HCT116 (cell line): ENCODE data around the gene DOCK4. TPM values are rescaled to one million over a fixed set of nuclear protein-coding genes. Genes with fewer than 3 reads are reported as not detected.

Source experiments
- ATAC-seq: fragments of 200-7000 bp; cut with Tn5 transposase; 2 replicates; pipeline ENCODE4 v1.9.1; 2020; ENCODE audit warnings: mild to moderate bottlenecking, moderate library complexity
- BruUV-seq: library from RNA; stranded (reverse); fragments of 400-500 nt; replicated peaks from 2 replicates; lab custom pipeline; 2021; lab: Mats Ljungman, UMichigan
- CTCF ChIA-PET: fragments of 300-600 bp; sonication (Branson Sonifier 250); formaldehyde crosslinking; loops from one replicate; lab custom pipeline; 2021; ENCODE audit warnings: antibody characterized with exemption; lab: Charles Lee
- POLR2A ChIA-PET: fragments of 300-600, 350-600 bp; sonication (Branson Sonifier 250); formaldehyde crosslinking; loops from one replicate; lab custom pipeline; 2021; ENCODE audit warnings: antibody characterized with exemption; lab: Charles Lee
- RAD21 ChIA-PET, 2 experiments: fragments of 300-600 bp; sonication (Branson Sonifier 250); formaldehyde crosslinking; loops; one replicate each; lab custom pipeline; 2023; ENCODE audit warnings: low total read pairs in 2 of 2; ENCODE audit not compliant: uncharacterized antibody in 2 of 2, unreplicated experiment in 2 of 2, low non-redundant PET in 1 of 2; lab: Charles Lee
- DNase-seq: peaks from one replicate; pipeline ENCODE4 v3.0.0-alpha.2; 2010; ENCODE audit warnings: low read depth, low spot score
- H2AFZ ChIP-seq: fragments of 200-600 bp; shearing (Covaris generic), sonication (generic); 2 replicates; pipeline ENCODE4 v1.6.1; 2017; ENCODE audit warnings: low read depth, mixed run types, mixed read lengths, antibody characterized with exemption, low read length; ENCODE audit not compliant: poor library complexity, severe bottlenecking
- H3K27ac ChIP-seq: 2 replicates; pipeline ENCODE4 v1.5.1; 2012; ENCODE audit warnings: low read depth, low read length
- H3K27me3 ChIP-seq: fragments of 200-600 bp; sonication (generic); 2 replicates; pipeline ENCODE4 v1.6.1; 2016; ENCODE audit warnings: mixed run types, low read length, mixed read lengths; ENCODE audit not compliant: insufficient read depth
- H3K36me3 ChIP-seq, 2 experiments: fragments of 200-500 bp in 1 of 2; fragments of 200-600 bp in 1 of 2; sonication (Bioruptor generic) in 1 of 2; sonication (generic) in 1 of 2; 2 replicates each; pipeline versions ENCODE4 v1.5.1 to v1.6.1; 2014 to 2016; ENCODE audit warnings: low read length in 2 of 2, inconsistent platforms in 1 of 2, mixed read lengths in 1 of 2, mixed run types in 1 of 2; ENCODE audit not compliant: insufficient read depth in 2 of 2, control insufficient read depth in 1 of 2
- H3K4me1 ChIP-seq, 2 experiments: fragments of 200-600 bp in 1 of 2; sonication (generic) in 1 of 2; 2 replicates each; pipeline versions ENCODE4 v1.5.1 to v1.6.1; 2012 to 2017; ENCODE audit warnings: low read length in 2 of 2, inconsistent platforms in 1 of 2, mild to moderate bottlenecking in 1 of 2, mixed read lengths in 1 of 2, mixed run types in 1 of 2, moderate library complexity in 1 of 2; ENCODE audit not compliant: insufficient read depth in 2 of 2, control insufficient read depth in 1 of 2
- H3K4me2 ChIP-seq: fragments of 200-600 bp; sonication (generic); 2 replicates; pipeline ENCODE4 v1.6.1; 2017; ENCODE audit warnings: mixed run types, low read length, mixed read lengths
- H3K4me3 ChIP-seq, 2 experiments: fragments of 200-600 bp in 1 of 2; sonication (generic) in 1 of 2; replicated peaks in 1 of 2; 2 replicates each; pipeline ENCODE4 v1.5.1; 2011 to 2016; ENCODE audit warnings: low read length in 2 of 2, control low read depth in 1 of 2, low read depth in 1 of 2, mild to moderate bottlenecking in 1 of 2, mixed read lengths in 1 of 2, mixed run types in 1 of 2
- H3K79me2 ChIP-seq: fragments of 200-600 bp; sonication (generic); 2 replicates; pipeline ENCODE4 v1.6.1; 2017; ENCODE audit warnings: mild to moderate bottlenecking, mixed run types, low read length, moderate library complexity, mixed read lengths; ENCODE audit not compliant: insufficient read depth
- H3K9ac ChIP-seq: fragments of 200-600 bp; sonication (generic); 2 replicates; pipeline ENCODE4 v1.6.1; 2016; ENCODE audit warnings: low read length, mixed read lengths
- H3K9me2 ChIP-seq: fragments of 200-600 bp; sonication (generic), shearing (Covaris generic); 2 replicates; pipeline ENCODE4 v1.6.1; 2017; ENCODE audit warnings: mixed run types, mild to moderate bottlenecking, moderate library complexity; ENCODE audit not compliant: insufficient read depth
- H3K9me3 ChIP-seq, 2 experiments: fragments of 200-500 bp in 1 of 2; fragments of 200-600 bp in 1 of 2; sonication (Bioruptor generic) in 1 of 2; sonication (generic) in 1 of 2; 2 replicates each; pipeline ENCODE4 v1.6.1; 2014 to 2017; ENCODE audit warnings: low read length in 2 of 2, mixed read lengths in 2 of 2, inconsistent platforms in 1 of 2, low read depth in 1 of 2, mild to moderate bottlenecking in 1 of 2, mixed run types in 1 of 2, moderate library complexity in 1 of 2; ENCODE audit not compliant: control insufficient read depth in 1 of 2, insufficient read depth in 1 of 2
- H4K20me1 ChIP-seq: fragments of 200-600 bp; sonication (generic), shearing (Covaris generic); 2 replicates; pipeline ENCODE4 v1.6.1; 2017; ENCODE audit warnings: mixed run types, mild to moderate bottlenecking, moderate library complexity; ENCODE audit not compliant: insufficient read depth
- ELF1 ChIP-seq: IDR thresholded peaks from 2 replicates; pipeline ENCODE4 v1.6.1; 2012; ENCODE audit warnings: low read depth, borderline replicate concordance
- EZH2phosphoT487 ChIP-seq: fragments of 200-600 bp; IDR thresholded peaks from 2 replicates; pipeline ENCODE4 v1.6.1; 2018; ENCODE audit warnings: antibody characterized with exemption, borderline replicate concordance
- POLR2A ChIP-seq: IDR thresholded peaks from 2 replicates; pipeline ENCODE4 v1.7.0; 2011; ENCODE audit warnings: borderline replicate concordance; ENCODE audit not compliant: insufficient read depth, insufficient read length; ENCODE audit errors: extremely low read depth
- ZBTB33 ChIP-seq: IDR thresholded peaks from 2 replicates; pipeline ENCODE4 v1.6.1; 2011; ENCODE audit warnings: mild to moderate bottlenecking, low read length, moderate library complexity; ENCODE audit not compliant: insufficient replicate concordance; ENCODE audit errors: extremely low read depth
- ZFX ChIP-seq: fragments of 450-650 bp; IDR thresholded peaks from 2 replicates; pipeline ENCODE4 v1.6.1; 2017
- intact Hi-C: fragments of 100-400 bp; cut with micrococcal nuclease; formaldehyde crosslinking; loops from 2 replicates; pipeline ENCODE4 v1.10.0; 2022
- total RNA-seq: library from RNA; stranded (reverse); gene quantifications from one replicate; pipeline ENCODE4 v1.2.1, GENCODE V29; 2021; ENCODE audit not compliant: unreplicated experiment
- TF ChIP-seq, protein P1 (sequence below), 3 experiments: fragments of 200-600 bp in 1 of 3; sonication (generic) in 1 of 3; IDR thresholded peaks in 2 of 3; conservative IDR thresholded peaks in 1 of 3; 2 replicates each; pipeline ENCODE4 v1.5.1; 2012 to 2017; ENCODE audit warnings: low read depth in 2 of 3, low read length in 2 of 3, antibody characterized with exemption in 1 of 3, borderline replicate concordance in 1 of 3, control low read depth in 1 of 3, mild to moderate bottlenecking in 1 of 3, mixed read lengths in 1 of 3, mixed run types in 1 of 3, moderate library complexity in 1 of 3; ENCODE audit not compliant: insufficient read depth in 1 of 3
- TF ChIP-seq, protein P2 (sequence below): IDR thresholded peaks from 2 replicates; pipeline ENCODE4 v1.6.1; 2012

The DOCK4 gene
- total RNA-seq, 1 experiment from 2014 or later = 2.2 TPM

GRCh38 chr7:111740942-111741341, 465.3 kb downstream of the DOCK4 start (continued):
- TF ChIP-seq, protein P1, sequence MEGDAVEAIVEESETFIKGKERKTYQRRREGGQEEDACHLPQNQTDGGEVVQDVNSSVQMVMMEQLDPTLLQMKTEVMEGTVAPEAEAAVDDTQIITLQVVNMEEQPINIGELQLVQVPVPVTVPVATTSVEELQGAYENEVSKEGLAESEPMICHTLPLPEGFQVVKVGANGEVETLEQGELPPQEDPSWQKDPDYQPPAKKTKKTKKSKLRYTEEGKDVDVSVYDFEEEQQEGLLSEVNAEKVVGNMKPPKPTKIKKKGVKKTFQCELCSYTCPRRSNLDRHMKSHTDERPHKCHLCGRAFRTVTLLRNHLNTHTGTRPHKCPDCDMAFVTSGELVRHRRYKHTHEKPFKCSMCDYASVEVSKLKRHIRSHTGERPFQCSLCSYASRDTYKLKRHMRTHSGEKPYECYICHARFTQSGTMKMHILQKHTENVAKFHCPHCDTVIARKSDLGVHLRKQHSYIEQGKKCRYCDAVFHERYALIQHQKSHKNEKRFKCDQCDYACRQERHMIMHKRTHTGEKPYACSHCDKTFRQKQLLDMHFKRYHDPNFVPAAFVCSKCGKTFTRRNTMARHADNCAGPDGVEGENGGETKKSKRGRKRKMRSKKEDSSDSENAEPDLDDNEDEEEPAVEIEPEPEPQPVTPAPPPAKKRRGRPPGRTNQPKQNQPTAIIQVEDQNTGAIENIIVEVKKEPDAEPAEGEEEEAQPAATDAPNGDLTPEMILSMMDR (IDR thresholded peaks at IDR 0.05 in 2 of 3, conservative IDR thresholded peaks at IDR 0.05 in 1 of 3; ENCODE audit: borderline replicate concordance in 1 of 3, insufficient read depth in 1 of 3, low read depth in 2 of 3, low read length in 2 of 3) = no peak
- TF ChIP-seq ZBTB33 = no peak
- TF ChIP-seq EZH2phosphoT487 = no peak
- no peak for TF ChIP-seq POLR2A
- TF ChIP-seq, protein P2, sequence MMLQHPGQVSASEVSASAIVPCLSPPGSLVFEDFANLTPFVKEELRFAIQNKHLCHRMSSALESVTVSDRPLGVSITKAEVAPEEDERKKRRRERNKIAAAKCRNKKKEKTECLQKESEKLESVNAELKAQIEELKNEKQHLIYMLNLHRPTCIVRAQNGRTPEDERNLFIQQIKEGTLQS = no peak
- TF ChIP-seq ZFX = no peak
- TF ChIP-seq, all 23 proteins: peak for 0

DNA sequence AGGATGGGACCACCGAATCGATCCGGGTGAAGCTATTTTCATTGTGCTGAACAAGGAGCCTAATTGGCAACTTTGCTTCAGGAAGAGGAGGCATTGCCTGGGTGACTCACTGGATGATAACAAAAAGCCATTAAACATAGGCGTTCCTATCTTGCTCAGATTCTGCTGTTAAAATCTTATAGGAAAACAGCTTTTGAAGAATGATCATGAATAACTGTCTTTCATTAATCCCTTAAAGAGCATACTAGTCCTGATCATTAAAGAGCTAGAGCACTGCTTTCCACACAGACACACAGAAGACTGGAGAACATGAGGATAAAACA, 469.7 kb downstream of the DOCK4 start:
- no TSS peak for BruUV-seq
- Histone ChIP-seq H3K4me3 (no peak overlapping the region), H3K9me2 (no peaks in the 10 kb centered on the region), H3K27me3 (no peaks in the 10 kb centered on the region), H2AFZ (no peak overlapping the region), H3K9ac (no peak overlapping the region), H3K27ac (no peak overlapping the region), H4K20me1 (no peaks in the 10 kb centered on the region), H3K79me2 (no peaks in the 10 kb centered on the region), H3K4me1 (no peaks in the 10 kb centered on the region), H3K9me3 (no peaks in the 10 kb centered on the region), H3K36me3 (no peaks in the 10 kb centered on the region), H3K4me2 (no peak overlapping the region)
- ChIA-PET RAD21 (no interaction called here), POLR2A (no interaction called here), CTCF (interaction anchor here (1.7 kb wide), 1 partner anchor 638 kb away, joined by 5 read pairs; no protein-coding TSS in a partner anchor)
- no peak for ATAC-seq
- intact Hi-C loops = loop anchor here (5.0 to 10.0 kb wide), 3 partner anchors 252 to 644 kb away; partner anchors contain the start of gene LRRN3
- no peak for DNase-seq
- no peak for TF ChIP-seq ELF1
